ENCODE measurements around the gene AHCYL2.

DNA sequence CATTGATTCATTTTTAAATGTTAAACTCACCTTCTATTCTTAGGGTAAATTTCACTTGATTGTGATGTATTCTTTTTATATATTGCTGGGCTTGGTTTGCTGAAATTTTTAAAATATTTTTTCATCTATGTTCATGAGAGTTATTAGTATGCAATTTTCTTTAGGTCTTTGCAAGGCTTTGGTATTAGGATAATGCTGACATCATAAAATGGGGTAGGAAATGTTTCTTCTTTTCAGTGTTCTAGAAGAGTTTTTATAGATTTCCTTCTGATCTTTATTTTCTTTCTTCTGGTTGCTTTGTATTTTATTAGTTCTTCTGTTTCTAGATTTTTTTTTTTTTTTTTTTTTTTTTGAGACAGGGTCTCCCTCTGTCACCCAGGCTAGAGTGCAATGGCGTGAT lies 56.3 kb downstream of the AHCYL2 start:
- no peak for TF ChIP-seq EP300 (IDR thresholded peaks at IDR 0.05; ENCODE audit: low read depth)
- TF ChIP-seq, protein P1, sequence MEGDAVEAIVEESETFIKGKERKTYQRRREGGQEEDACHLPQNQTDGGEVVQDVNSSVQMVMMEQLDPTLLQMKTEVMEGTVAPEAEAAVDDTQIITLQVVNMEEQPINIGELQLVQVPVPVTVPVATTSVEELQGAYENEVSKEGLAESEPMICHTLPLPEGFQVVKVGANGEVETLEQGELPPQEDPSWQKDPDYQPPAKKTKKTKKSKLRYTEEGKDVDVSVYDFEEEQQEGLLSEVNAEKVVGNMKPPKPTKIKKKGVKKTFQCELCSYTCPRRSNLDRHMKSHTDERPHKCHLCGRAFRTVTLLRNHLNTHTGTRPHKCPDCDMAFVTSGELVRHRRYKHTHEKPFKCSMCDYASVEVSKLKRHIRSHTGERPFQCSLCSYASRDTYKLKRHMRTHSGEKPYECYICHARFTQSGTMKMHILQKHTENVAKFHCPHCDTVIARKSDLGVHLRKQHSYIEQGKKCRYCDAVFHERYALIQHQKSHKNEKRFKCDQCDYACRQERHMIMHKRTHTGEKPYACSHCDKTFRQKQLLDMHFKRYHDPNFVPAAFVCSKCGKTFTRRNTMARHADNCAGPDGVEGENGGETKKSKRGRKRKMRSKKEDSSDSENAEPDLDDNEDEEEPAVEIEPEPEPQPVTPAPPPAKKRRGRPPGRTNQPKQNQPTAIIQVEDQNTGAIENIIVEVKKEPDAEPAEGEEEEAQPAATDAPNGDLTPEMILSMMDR (IDR thresholded peaks at IDR 0.05), result no peak
